GM12892 (cell line): Measurements from ENCODE around the gene P2RX6.

Source experiments
- POLR2A ChIP-seq: IDR thresholded peaks from 2 replicates; pipeline ENCODE4 v1.6.1; 2011; ENCODE audit warnings: low read depth, low read length, control low read depth
- TAF1 ChIP-seq: IDR thresholded peaks from 2 replicates; pipeline ENCODE4 v1.6.1; 2011; ENCODE audit warnings: low read depth, mild to moderate bottlenecking, control low read depth, low read length, borderline replicate concordance

- no peak for TF ChIP-seq POLR2A
- no peak for TF ChIP-seq TAF1
Measured at GRCh38 chr22:21054046-21054713, 39.2 kb downstream of the P2RX6 start.
